Fibroblast of pulmonary artery (primary cell): ENCODE measurements around the gene HMG20A.
"Not testable (repeated sequence)": the region's sequence is repeated elsewhere in the genome, so short reads cannot be mapped to it uniquely, and the experiment has no call there.

ENCODE experiments used
- DNase-seq: peaks from one replicate; pipeline ENCODE4 v3.0.0-alpha.2; 2010; ENCODE audit warnings: low read depth
- H3K4me3 ChIP-seq: replicated peaks from 2 replicates; pipeline ENCODE4 v1.5.1; 2011; ENCODE audit warnings: low read depth, mild to moderate bottlenecking, control low read depth, low read length, moderate library complexity
- CTCF ChIP-seq: IDR thresholded peaks from 2 replicates; pipeline ENCODE4 v1.5.1; 2011; ENCODE audit warnings: mild to moderate bottlenecking, control low read depth, low read length, inconsistent platforms; ENCODE audit errors: missing control alignments

HMG20A gene

GRCh38 chr15:77406846-77407245 is 13.8 kb upstream of the HMG20A start:
- DNase-seq = no peak
- TF ChIP-seq CTCF = no peak
- H3K4me3 ChIP-seq = no peak overlapping the region

- TF ChIP-seq CTCF = no peak
- no peak for DNase-seq
- H3K4me3 ChIP-seq = no peak overlapping the region
Measured at GRCh38 chr15:77409259-77410156, 11.2 kb upstream of the HMG20A start.

- not testable (repeated sequence) for H3K4me3 ChIP-seq
Measured at GRCh38 chr15:77410157-77410500, 10.6 kb upstream of the HMG20A start.

GRCh38 chr15:77410701-77411618 is 9.7 kb upstream of the HMG20A start:
- TF ChIP-seq CTCF = no peak
- no peak overlapping the region for H3K4me3 ChIP-seq
- no peak for DNase-seq

More at GRCh38 chr15:77410157-77410500, 10.6 kb upstream of the HMG20A start:
- not testable (repeated sequence) for DNase-seq

- no peak for TF ChIP-seq CTCF
- no peak for DNase-seq
- H3K4me3 ChIP-seq = no peak overlapping the region
Measured at GRCh38 chr15:77411619-77411976, 9.1 kb upstream of the HMG20A start.

GRCh38 chr15:77412972-77413698 is 7.6 kb upstream of the HMG20A start:
- DNase-seq = no peak
- TF ChIP-seq CTCF = no peak
- no peak overlapping the region for H3K4me3 ChIP-seq

GRCh38 chr15:77413699-77414349 is 6.9 kb upstream of the HMG20A start:
- no peak for DNase-seq
- no peak for TF ChIP-seq CTCF

More at GRCh38 chr15:77413699-77414349, 6.9 kb upstream of the HMG20A start:
- H3K4me3 ChIP-seq = no peak overlapping the region
